ENCODE data around the gene ADAMTSL5. TPM values are rescaled to one million over a fixed set of nuclear protein-coding genes. Genes with fewer than 3 reads are reported as not detected.

The ADAMTSL5 gene
- total RNA-seq, 1 experiment from 2014 or later, result 23.9 TPM

DNA sequence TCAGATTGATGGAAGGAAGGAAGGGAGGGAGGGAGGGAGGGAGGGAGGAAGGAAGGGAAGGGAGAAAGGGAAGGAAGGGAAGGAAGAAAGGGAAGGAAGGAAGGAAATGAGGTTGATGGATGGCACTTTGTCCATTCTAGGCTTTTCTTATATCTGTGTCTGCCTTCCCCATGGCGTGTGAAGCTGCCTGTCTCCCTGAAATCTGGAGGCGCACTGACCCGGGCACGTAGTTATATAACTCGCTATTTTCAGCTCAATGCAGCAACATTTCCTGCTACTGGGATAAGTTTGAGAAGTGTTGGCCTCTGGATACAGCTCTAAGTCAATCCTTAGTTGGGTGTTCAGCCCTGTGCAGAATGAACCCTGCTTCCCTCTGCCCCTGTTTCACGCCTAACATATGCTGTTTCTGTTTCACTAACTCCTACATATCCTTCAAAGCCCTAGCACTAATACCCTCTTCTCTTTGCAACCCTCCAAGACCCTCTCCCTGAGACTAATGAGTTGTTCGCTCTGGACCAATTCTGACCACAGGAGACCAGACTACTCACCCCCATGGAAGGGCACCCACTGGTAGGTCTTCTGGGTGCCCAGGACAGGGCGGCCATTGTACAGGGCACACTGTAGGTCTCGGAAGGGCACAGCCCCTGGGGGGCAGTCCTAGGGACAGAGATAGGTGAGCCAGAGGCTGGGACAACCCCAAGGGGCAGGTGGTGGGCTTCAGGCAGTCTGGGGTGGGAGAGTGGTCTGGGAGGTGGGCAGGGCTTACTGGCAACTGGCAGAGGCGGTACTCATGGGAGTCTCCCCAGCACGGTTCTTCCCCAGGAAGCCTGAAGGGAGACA is 3.0 kb downstream of the ADAMTSL5 start:
- Histone ChIP-seq H3K4me3 (ENCODE audit: low read depth, low read length) (no peak overlapping the region), H3K9me3 (no peaks in the 10 kb centered on the region), H3K27me3 (replicated peaks; ENCODE audit: control insufficient read depth, insufficient read depth, low read length) (no peaks in the 10 kb centered on the region), H3K4me1 (peaks cover 34% of the 10 kb centered on the region), H3K36me3 (ENCODE audit: control insufficient read depth, insufficient read depth, low read length) (peaks cover 1% of the 10 kb centered on the region; the same call in 1 of the 2 replicates)
- intact Hi-C loops (cut with micrococcal nuclease; ENCODE audit: unreplicated experiment), result loop anchor here (2.0 kb wide), 1 partner anchor 39 kb away; no protein-coding TSS in a partner anchor
- DNase-seq, result peak in 1 of 2 experiments; percentile 30
- ChIA-PET POLR2A (no interaction called here), CTCF (no interaction called here)
- Mint-ChIP-seq H3K4me3 (ENCODE audit: unreplicated experiment) (peak overlapping the region; percentile 32), H3K27ac (ENCODE audit: unreplicated experiment) (peak overlapping the region; percentile 40), H3K36me3 (ENCODE audit: insufficient read depth, unreplicated experiment) (peaks cover 36% of the 10 kb centered on the region), H3K4me1 (ENCODE audit: low read depth, unreplicated experiment) (peaks cover 12% of the 10 kb centered on the region), H3K9me3 (ENCODE audit: unreplicated experiment) (no peaks in the 10 kb centered on the region), H3K27me3 (ENCODE audit: insufficient read depth, unreplicated experiment) (no peaks in the 10 kb centered on the region)
- BruUV-seq (replicated peaks), result no TSS peak
- TF ChIP-seq, protein P1, sequence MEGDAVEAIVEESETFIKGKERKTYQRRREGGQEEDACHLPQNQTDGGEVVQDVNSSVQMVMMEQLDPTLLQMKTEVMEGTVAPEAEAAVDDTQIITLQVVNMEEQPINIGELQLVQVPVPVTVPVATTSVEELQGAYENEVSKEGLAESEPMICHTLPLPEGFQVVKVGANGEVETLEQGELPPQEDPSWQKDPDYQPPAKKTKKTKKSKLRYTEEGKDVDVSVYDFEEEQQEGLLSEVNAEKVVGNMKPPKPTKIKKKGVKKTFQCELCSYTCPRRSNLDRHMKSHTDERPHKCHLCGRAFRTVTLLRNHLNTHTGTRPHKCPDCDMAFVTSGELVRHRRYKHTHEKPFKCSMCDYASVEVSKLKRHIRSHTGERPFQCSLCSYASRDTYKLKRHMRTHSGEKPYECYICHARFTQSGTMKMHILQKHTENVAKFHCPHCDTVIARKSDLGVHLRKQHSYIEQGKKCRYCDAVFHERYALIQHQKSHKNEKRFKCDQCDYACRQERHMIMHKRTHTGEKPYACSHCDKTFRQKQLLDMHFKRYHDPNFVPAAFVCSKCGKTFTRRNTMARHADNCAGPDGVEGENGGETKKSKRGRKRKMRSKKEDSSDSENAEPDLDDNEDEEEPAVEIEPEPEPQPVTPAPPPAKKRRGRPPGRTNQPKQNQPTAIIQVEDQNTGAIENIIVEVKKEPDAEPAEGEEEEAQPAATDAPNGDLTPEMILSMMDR (IDR thresholded peaks at IDR 0.05; ENCODE audit: insufficient read depth in 1 of 2, low read depth in 1 of 2, low read length in 1 of 2, severe bottlenecking in 1 of 2, unreplicated experiment in 1 of 2), result no peak

DNA sequence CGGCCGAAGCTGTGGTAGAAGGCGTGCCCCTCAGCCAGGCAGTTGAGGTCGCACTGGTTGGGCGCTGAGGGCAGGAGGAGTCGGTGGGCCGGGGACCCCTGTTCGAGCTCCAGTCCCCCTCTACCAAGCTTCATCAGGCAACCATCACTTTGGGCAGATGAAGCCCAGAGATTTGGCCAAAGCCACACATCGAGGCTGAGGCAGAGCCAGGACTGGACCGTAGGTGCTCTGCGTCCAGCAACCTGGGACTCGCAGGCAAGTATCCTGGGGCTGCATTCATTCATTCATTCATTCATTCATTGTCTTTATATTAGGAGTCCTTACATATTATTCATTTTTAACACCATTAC is 4.3 kb downstream of the ADAMTSL5 start:
- POLR2A ChIA-PET, result no interaction called here
- peaks cover 34% of the 10 kb centered on the region for H3K4me1 ChIP-seq

DNA sequence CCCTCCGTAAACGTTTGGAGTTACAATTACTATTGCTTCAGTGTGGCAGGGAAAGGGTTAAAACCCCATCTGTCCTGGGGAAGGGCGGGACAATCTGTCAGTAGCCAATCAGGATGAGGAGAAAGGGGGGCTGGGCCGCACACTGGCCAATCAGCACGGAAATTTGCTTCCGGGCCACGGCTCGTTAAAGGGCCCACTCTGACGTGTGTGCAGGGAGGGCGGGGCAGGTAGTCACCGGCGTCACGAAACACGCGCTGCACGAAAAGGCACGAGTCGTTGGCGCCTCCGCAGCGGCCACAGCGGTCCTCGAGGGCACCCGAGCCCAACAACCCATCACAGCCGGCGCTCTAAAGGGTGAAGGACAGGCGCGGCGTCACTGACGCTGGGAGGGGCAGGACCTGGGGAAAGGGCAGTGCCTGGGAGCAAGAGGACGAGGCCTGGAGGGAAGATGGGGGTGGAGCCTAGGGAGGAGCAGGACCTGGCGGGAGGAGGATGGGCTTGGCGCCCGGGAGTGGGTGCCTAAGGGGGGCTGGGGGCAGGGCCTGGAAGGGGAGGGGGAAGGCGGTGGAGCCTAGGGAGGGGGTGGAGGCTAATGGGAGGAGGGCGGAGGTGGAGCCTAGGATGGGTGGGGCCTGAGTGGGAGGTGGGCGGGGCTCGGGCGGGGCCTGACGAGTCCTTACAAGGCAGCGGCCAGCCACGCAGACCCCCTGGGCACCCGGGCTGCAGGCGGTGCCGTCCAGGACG is 4.9 kb downstream of the ADAMTSL5 start:
- no peaks in the 10 kb centered on the region for H3K9me3 Mint-ChIP-seq (ENCODE audit: unreplicated experiment)
- ChIA-PET CTCF (no interaction called here), POLR2A (no interaction called here)
- H3K4me3 Mint-ChIP-seq (ENCODE audit: unreplicated experiment), result peak overlapping the region; percentile 94
- peaks cover 37% of the 10 kb centered on the region for H3K36me3 Mint-ChIP-seq (ENCODE audit: insufficient read depth, unreplicated experiment)
- intact Hi-C loops (cut with micrococcal nuclease; ENCODE audit: unreplicated experiment), result loop anchor here (2.0 kb wide), 1 partner anchor 37 kb away; no protein-coding TSS in a partner anchor
- no TSS peak for BruUV-seq (replicated peaks)
- DNase-seq, result peak; percentile 93 to 95
- H3K27me3 ChIP-seq (replicated peaks; ENCODE audit: control insufficient read depth, insufficient read depth, low read length), result no peaks in the 10 kb centered on the region
- H3K4me3 ChIP-seq (ENCODE audit: low read depth, low read length), result peak overlapping the region; percentile 39
- H3K27me3 Mint-ChIP-seq (ENCODE audit: insufficient read depth, unreplicated experiment), result no peaks in the 10 kb centered on the region
- H3K4me1 ChIP-seq, result peaks cover 34% of the 10 kb centered on the region
- H3K4me1 Mint-ChIP-seq (ENCODE audit: low read depth, unreplicated experiment), result peaks cover 12% of the 10 kb centered on the region
- H3K27ac Mint-ChIP-seq (ENCODE audit: unreplicated experiment), result peak overlapping the region; percentile 96
- H3K9me3 ChIP-seq, result no peaks in the 10 kb centered on the region
- H3K36me3 ChIP-seq (ENCODE audit: control insufficient read depth, insufficient read depth, low read length), result peaks cover 1% of the 10 kb centered on the region; the same call in 1 of the 2 replicates
- TF ChIP-seq, protein P1 (IDR thresholded peaks at IDR 0.05; ENCODE audit: insufficient read depth in 1 of 2, low read depth in 1 of 2, low read length in 1 of 2, severe bottlenecking in 1 of 2, unreplicated experiment in 1 of 2), result no peak

More for the DNA sequence above, 4.3 kb downstream of the ADAMTSL5 start:
- Histone ChIP-seq H3K27me3 (replicated peaks; ENCODE audit: control insufficient read depth, insufficient read depth, low read length) (no peaks in the 10 kb centered on the region), H3K9me3 (no peaks in the 10 kb centered on the region), H3K36me3 (ENCODE audit: control insufficient read depth, insufficient read depth, low read length) (peaks cover 1% of the 10 kb centered on the region; the same call in 1 of the 2 replicates), H3K4me3 (ENCODE audit: low read depth, low read length) (peak overlapping the region; percentile 24)
- Mint-ChIP-seq H3K36me3 (ENCODE audit: insufficient read depth, unreplicated experiment) (peaks cover 37% of the 10 kb centered on the region), H3K27ac (ENCODE audit: unreplicated experiment) (no peak overlapping the region), H3K9me3 (ENCODE audit: unreplicated experiment) (no peaks in the 10 kb centered on the region), H3K4me3 (ENCODE audit: unreplicated experiment) (peak overlapping the region; percentile 94), H3K27me3 (ENCODE audit: insufficient read depth, unreplicated experiment) (no peaks in the 10 kb centered on the region), H3K4me1 (ENCODE audit: low read depth, unreplicated experiment) (peaks cover 12% of the 10 kb centered on the region)
- BruUV-seq (replicated peaks), result no TSS peak
- TF ChIP-seq, protein P1 (IDR thresholded peaks at IDR 0.05; ENCODE audit: insufficient read depth in 1 of 2, low read depth in 1 of 2, low read length in 1 of 2, severe bottlenecking in 1 of 2, unreplicated experiment in 1 of 2), result no peak
- intact Hi-C loops (cut with micrococcal nuclease; ENCODE audit: unreplicated experiment), result loop anchor here (2.0 kb wide), 1 partner anchor 38 kb away; no protein-coding TSS in a partner anchor
- CTCF ChIA-PET, result no interaction called here
- no peak for DNase-seq
